Measurements from ENCODE around the gene KIFBP.

DNA sequence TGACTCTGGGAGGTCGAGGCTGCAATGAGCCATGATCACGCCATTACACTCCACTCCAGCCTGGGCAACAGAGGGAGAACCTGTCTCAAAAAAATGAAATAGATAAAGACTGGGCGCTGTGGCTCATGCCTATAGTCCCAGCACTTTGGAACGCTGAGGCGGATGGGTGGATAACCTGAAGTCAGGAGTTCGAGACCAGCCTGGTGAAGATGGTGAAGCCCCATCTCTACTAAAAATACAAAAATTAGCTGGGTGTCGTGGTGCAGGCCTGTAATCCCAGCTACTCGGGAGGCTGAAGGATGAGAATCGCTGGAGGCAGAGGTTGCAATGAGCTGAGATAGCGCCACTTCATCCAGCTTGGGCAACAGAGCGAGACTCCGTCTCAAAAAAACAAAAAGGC lies 33.7 kb upstream of the KIFBP start:
- TF ChIP-seq RFX5 (IDR thresholded peaks at IDR 0.05; ENCODE audit: low read depth, low read length) (no peak), POLR2A (conservative IDR thresholded peaks at IDR 0.05) (no peak), HLTF (IDR thresholded peaks at IDR 0.05) (no peak), CREM (IDR thresholded peaks at IDR 0.05; ENCODE audit: low read depth) (no peak), CTCF (IDR thresholded peaks at IDR 0.05 in 2 of 3, conservative IDR thresholded peaks at IDR 0.05 in 1 of 3; ENCODE audit: insufficient read depth in 2 of 3, low read depth in 1 of 3, low read length in 3 of 3) (no peak), RAD21 (CRISPR knock-in tag; conservative IDR thresholded peaks at IDR 0.05 in 1 of 2, IDR thresholded peaks at IDR 0.05 in 1 of 2) (no peak), POLR2AphosphoS5 (IDR thresholded peaks at IDR 0.05; ENCODE audit: control insufficient read depth, insufficient read depth, low read depth, low read length) (no peak), PHTF2 (CRISPR knock-in tag; IDR thresholded peaks at IDR 0.05) (no peak), JUND (IDR thresholded peaks at IDR 0.05; ENCODE audit: borderline replicate concordance, low read depth, low read length) (no peak), JUND (tag; IDR thresholded peaks at IDR 0.05; ENCODE audit: borderline replicate concordance, low read depth, low read length) (no peak), DNMT1 (IDR thresholded peaks at IDR 0.05) (no peak), NFE2 (IDR thresholded peaks at IDR 0.05; ENCODE audit: low read depth) (no peak), ZNF766 (CRISPR knock-in tag; conservative IDR thresholded peaks at IDR 0.05) (no peak), REST (IDR thresholded peaks at IDR 0.05; ENCODE audit: borderline replicate concordance) (no peak), REST (CRISPR knock-in tag; IDR thresholded peaks at IDR 0.05; ENCODE audit: low read depth) (no peak), MYC (IDR thresholded peaks at IDR 0.05; ENCODE audit: low read depth, low read length) (no peak), MYC (CRISPR knock-in tag; IDR thresholded peaks at IDR 0.05; ENCODE audit: borderline replicate concordance, low read depth) (no peak)

Data from K562 (cell line).